ENCODE results near the gene CPNE5. TPM values are rescaled to one million over a fixed set of nuclear protein-coding genes. Genes with fewer than 3 reads are reported as not detected.

Gene CPNE5
- total RNA-seq, 3 donors from 2014 or later (not counting 1 experiment from before 2014, with no cell fraction given) = 1.2 to 8.5 (median 2.0) TPM

DNA sequence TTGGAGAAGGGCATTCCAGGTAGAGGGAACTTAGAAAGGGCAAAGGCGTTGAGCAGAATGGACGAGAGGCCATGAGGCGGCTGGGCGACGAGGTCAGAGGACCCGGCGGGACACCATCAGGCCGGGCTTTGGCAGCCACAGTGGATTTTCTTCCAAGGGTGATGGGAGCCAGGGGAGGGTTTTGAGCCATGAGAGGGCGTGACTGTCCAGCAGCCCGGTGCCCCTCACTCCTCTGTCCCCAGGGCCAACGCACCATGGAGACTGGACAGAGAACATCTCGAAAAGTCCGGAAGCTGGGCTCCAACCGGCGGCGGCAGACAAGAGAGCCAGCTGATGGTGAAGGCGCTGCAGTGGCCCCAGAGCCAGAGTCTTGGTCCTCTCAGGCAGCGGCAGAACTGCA is 135.3 kb downstream of the CPNE5 start:
- Mint-ChIP-seq H3K27me3 (ENCODE audit: low read depth in 2 of 2) (peaks cover 0 to 5% of the 10 kb centered on the region in 2 donors), H3K9me3 (no peaks in the 10 kb centered on the region), H3K27ac (no peak overlapping the region), H3K36me3 (no peaks in the 10 kb centered on the region), H3K4me3 (no peak overlapping the region), H3K4me1 (peaks cover 0 to 4% of the 10 kb centered on the region in 2 donors)
- DNase-seq (no peak), ATAC-seq (no peak)
- WGBS (ENCODE audit: insufficient coverage) = 96% methylated on average over 18 of the region's 18 CpGs
- Histone ChIP-seq H3K27me3 (ENCODE audit: control insufficient read depth, insufficient read depth, low read length) (no peaks in the 10 kb centered on the region), H3K9me3 (ENCODE audit: control insufficient read depth, insufficient read depth, low read length) (no peaks in the 10 kb centered on the region), H3K27ac (ENCODE audit: low read length) (no peak overlapping the region), H3K36me3 (ENCODE audit: control insufficient read depth, insufficient read depth, low read length) (no peaks in the 10 kb centered on the region), H3K4me1 (ENCODE audit: control insufficient read depth, insufficient read depth, low read length) (peaks cover 8% of the 10 kb centered on the region), H3K4me3 (ENCODE audit: low read length) (no peak overlapping the region)
- intact Hi-C loops (cut with micrococcal nuclease) = no loop called here
- TF ChIP-seq, protein P1, sequence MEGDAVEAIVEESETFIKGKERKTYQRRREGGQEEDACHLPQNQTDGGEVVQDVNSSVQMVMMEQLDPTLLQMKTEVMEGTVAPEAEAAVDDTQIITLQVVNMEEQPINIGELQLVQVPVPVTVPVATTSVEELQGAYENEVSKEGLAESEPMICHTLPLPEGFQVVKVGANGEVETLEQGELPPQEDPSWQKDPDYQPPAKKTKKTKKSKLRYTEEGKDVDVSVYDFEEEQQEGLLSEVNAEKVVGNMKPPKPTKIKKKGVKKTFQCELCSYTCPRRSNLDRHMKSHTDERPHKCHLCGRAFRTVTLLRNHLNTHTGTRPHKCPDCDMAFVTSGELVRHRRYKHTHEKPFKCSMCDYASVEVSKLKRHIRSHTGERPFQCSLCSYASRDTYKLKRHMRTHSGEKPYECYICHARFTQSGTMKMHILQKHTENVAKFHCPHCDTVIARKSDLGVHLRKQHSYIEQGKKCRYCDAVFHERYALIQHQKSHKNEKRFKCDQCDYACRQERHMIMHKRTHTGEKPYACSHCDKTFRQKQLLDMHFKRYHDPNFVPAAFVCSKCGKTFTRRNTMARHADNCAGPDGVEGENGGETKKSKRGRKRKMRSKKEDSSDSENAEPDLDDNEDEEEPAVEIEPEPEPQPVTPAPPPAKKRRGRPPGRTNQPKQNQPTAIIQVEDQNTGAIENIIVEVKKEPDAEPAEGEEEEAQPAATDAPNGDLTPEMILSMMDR (IDR thresholded peaks at IDR 0.05) = no peak

DNA sequence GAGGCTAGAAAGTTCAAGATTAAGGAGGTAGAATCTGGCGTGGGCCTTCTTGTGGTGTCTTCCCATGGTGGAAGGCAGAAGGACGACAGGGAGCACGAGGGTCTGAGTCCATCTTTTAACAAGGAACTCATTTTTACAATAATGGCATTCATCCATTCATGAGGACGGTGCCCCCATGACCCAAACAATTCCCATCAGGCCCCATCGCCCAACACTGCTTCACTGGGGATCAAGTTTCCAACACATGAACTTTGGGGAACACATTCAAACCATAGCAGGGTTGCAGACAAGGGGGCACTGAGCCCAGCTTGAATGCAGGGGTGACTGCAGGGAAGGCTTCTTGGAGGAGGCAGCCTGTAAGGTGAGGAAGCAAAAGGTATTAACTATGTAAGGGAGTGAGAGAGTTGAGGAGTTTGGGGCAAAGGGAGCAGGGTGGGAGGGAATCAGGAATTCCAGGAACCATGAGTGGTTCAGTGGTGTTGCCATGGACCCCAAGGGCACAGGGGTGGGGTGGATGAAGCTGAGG is 136.1 kb downstream of the CPNE5 start:
- ATAC-seq (no peak), DNase-seq (no peak)
- peaks cover 0 to 5% of the 10 kb centered on the region in 2 donors for H3K27me3 Mint-ChIP-seq (ENCODE audit: low read depth in 2 of 2)
- Histone ChIP-seq H3K9me3 (ENCODE audit: control insufficient read depth, insufficient read depth, low read length) (no peaks in the 10 kb centered on the region), H3K4me3 (ENCODE audit: low read length) (no peak overlapping the region), H3K27ac (ENCODE audit: low read length) (no peak overlapping the region), H3K36me3 (ENCODE audit: control insufficient read depth, insufficient read depth, low read length) (no peaks in the 10 kb centered on the region), H3K27me3 (ENCODE audit: control insufficient read depth, insufficient read depth, low read length) (no peaks in the 10 kb centered on the region), H3K4me1 (ENCODE audit: control insufficient read depth, insufficient read depth, low read length) (peaks cover 8% of the 10 kb centered on the region)
- intact Hi-C loops (cut with micrococcal nuclease) = no loop called here
- H3K27ac Mint-ChIP-seq = no peak overlapping the region
- 82% methylated on average over 5 of the region's 5 CpGs for WGBS (ENCODE audit: insufficient coverage)
- no peaks in the 10 kb centered on the region for H3K36me3 Mint-ChIP-seq
- TF ChIP-seq, protein P1 (IDR thresholded peaks at IDR 0.05) = no peak
- no peak overlapping the region for H3K4me3 Mint-ChIP-seq
- H3K4me1 Mint-ChIP-seq = peaks cover 0 to 4% of the 10 kb centered on the region in 2 donors
- no peaks in the 10 kb centered on the region for H3K9me3 Mint-ChIP-seq

DNA sequence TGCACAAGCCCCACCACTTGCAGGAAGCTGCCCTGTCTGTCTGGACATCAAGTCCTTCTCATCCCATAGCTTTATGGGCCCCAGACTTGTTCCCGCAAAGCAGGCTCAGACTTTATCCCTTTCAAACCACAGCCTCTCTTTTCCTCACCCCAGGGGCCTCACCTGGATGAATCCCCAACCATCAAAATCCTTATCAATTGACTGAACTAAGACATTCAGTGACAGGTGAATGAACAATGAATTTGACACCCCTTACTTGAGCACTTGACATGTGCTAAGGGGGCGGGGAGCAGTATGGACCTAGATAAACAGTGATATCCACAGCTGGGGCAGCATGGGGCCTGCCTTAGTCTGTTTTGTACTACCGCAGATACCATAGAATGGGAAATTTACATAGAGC is 136.6 kb downstream of the CPNE5 start:
- Mint-ChIP-seq H3K36me3 (no peaks in the 10 kb centered on the region), H3K27ac (no peak overlapping the region), H3K9me3 (no peaks in the 10 kb centered on the region), H3K4me3 (no peak overlapping the region), H3K27me3 (ENCODE audit: low read depth in 2 of 2) (peaks cover 0 to 5% of the 10 kb centered on the region in 2 donors), H3K4me1 (peaks cover 0 to 4% of the 10 kb centered on the region in 2 donors)
- H3K4me3 ChIP-seq (ENCODE audit: low read length) = no peak overlapping the region
- intact Hi-C loops (cut with micrococcal nuclease) = no loop called here
- H3K4me1 ChIP-seq (ENCODE audit: control insufficient read depth, insufficient read depth, low read length) = peaks cover 13% of the 10 kb centered on the region
- TF ChIP-seq, protein P1 (IDR thresholded peaks at IDR 0.05) = no peak
- H3K27ac ChIP-seq (ENCODE audit: low read length) = no peak overlapping the region
- H3K9me3 ChIP-seq (ENCODE audit: control insufficient read depth, insufficient read depth, low read length) = no peaks in the 10 kb centered on the region
- ATAC-seq (no peak), DNase-seq (no peak)
- H3K27me3 ChIP-seq (ENCODE audit: control insufficient read depth, insufficient read depth, low read length) = no peaks in the 10 kb centered on the region
- 95% methylated on average over 3 of the region's 3 CpGs for WGBS (ENCODE audit: insufficient coverage)
- H3K36me3 ChIP-seq (ENCODE audit: control insufficient read depth, insufficient read depth, low read length) = no peaks in the 10 kb centered on the region

DNA sequence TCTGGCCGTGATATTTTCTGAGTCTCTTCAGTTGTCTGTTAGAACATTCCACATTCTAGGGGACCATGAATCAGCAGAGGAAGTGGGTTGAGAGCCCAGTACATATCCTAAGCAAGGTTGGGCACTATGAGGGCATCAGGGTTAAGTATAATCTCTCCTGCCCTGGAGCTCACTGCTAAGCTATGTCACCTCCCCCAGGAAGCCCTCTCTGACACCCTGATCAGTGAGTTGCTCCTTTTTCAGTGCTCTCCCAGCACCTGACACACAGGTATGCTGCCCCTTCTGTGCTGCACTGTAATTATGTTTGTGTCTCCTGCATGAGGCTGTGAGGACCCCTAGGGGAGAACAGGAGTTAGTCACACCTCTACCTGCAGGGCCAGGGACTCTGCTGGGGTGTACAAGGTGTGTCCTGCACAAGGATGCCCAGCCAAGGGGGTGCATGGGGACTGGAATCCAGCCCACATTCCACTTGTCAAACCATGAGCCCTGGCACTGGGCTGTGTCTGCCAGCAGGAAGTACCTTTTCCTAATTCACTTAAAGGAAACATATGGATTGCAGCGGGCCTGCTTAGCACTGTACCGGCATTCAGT is 137.7 kb downstream of the CPNE5 start:
- Histone ChIP-seq H3K9me3 (ENCODE audit: control insufficient read depth, insufficient read depth, low read length) (no peaks in the 10 kb centered on the region), H3K27me3 (ENCODE audit: control insufficient read depth, insufficient read depth, low read length) (no peaks in the 10 kb centered on the region), H3K4me3 (ENCODE audit: low read length) (no peak overlapping the region), H3K4me1 (ENCODE audit: control insufficient read depth, insufficient read depth, low read length) (peaks cover 14% of the 10 kb centered on the region), H3K36me3 (ENCODE audit: control insufficient read depth, insufficient read depth, low read length) (no peaks in the 10 kb centered on the region), H3K27ac (ENCODE audit: low read length) (no peak overlapping the region)
- H3K36me3 Mint-ChIP-seq = no peaks in the 10 kb centered on the region
- intact Hi-C loops (cut with micrococcal nuclease) = no loop called here
- no peak overlapping the region for H3K4me3 Mint-ChIP-seq
- H3K9me3 Mint-ChIP-seq = no peaks in the 10 kb centered on the region
- DNase-seq (peak in 1 of 2 donors; percentile 41), ATAC-seq (no peak)
- TF ChIP-seq, protein P1 (IDR thresholded peaks at IDR 0.05) = no peak
- WGBS (ENCODE audit: insufficient coverage) = 78% methylated on average over 3 of the region's 3 CpGs
- H3K27ac Mint-ChIP-seq = no peak overlapping the region
- peaks cover 0 to 5% of the 10 kb centered on the region in 2 donors for H3K27me3 Mint-ChIP-seq (ENCODE audit: low read depth in 2 of 2)
- peaks cover 0 to 4% of the 10 kb centered on the region in 2 donors for H3K4me1 Mint-ChIP-seq

All from natural killer cell (primary cell).